Breast epithelium (tissue), 4 donors: Measurements from ENCODE around the gene TAF11L8. TPM values are rescaled to one million over a fixed set of nuclear protein-coding genes. Genes with fewer than 3 reads are reported as not detected.
"Not testable (repeated sequence)": the region's sequence is repeated elsewhere in the genome, so short reads cannot be mapped to it uniquely, and the experiment has no call there.

Experiments used
- DNase-seq, 2 donors: peaks; one replicate each; pipeline ENCODE4 v3.0.0-alpha.2; 2019; ENCODE audit warnings: low spot score in 2 of 2
- H3K27ac ChIP-seq, 2 donors: fragments of 200-600 bp; sonication (generic) in 1 of 2; one replicate each; pipeline ENCODE4 v1.5.1; 2016 to 2019; ENCODE audit warnings: mild to moderate bottlenecking in 1 of 2
- H3K27me3 ChIP-seq, 2 donors: fragments of 200-600 bp; sonication (generic) in 1 of 2; one replicate each; pipeline versions ENCODE4 v1.5.1 to v1.6.0; 2017 to 2019; ENCODE audit warnings: control low read depth in 1 of 2, mild to moderate bottlenecking in 1 of 2
- H3K36me3 ChIP-seq: fragments of 200-600 bp; one replicate; pipeline ENCODE4 v1.5.1; 2019
- H3K4me1 ChIP-seq, 2 donors: fragments of 200-600 bp; sonication (generic); one replicate each; pipeline ENCODE4 v1.5.1; 2016 to 2019; ENCODE audit warnings: control low read depth in 1 of 2
- H3K4me3 ChIP-seq, 3 donors: fragments of 200-600 bp; sonication (generic); 1 replicate in 2 of 3; 2 replicates in 1 of 3; pipeline ENCODE4 v1.5.1; 2016 to 2019; ENCODE audit warnings: mild to moderate bottlenecking in 3 of 3, moderate library complexity in 2 of 3
- H3K9me3 ChIP-seq, 2 donors: fragments of 200-600 bp; sonication (generic) in 1 of 2; one replicate each; pipeline ENCODE4 v1.5.1; 2016 to 2019; ENCODE audit warnings: control low read depth in 1 of 2
- POLR2A ChIP-seq: fragments of 450-650 bp; IDR thresholded peaks from one replicate; pipeline ENCODE4 v1.6.1; 2016; ENCODE audit warnings: antibody characterized with exemption, mild to moderate bottlenecking, moderate library complexity
- POLR2AphosphoS5 ChIP-seq, 3 donors: sonication (generic); formaldehyde crosslinking; IDR thresholded peaks; one replicate each; pipeline ENCODE4 v1.6.1; 2017; ENCODE audit warnings: antibody characterized with exemption in 3 of 3
- intact Hi-C: fragments of 100-400 bp; cut with DNase I; formaldehyde crosslinking; loops from one replicate; pipeline ENCODE4 v1.15.1; 2023; ENCODE audit warnings: low total_unique reads
- total RNA-seq, 3 donors: library from RNA; depleted of rRNA; stranded (reverse); fragments of >200 nt; gene quantifications; one replicate each; pipeline ENCODE4 v1.1.0, GENCODE V29; 2016
- TF ChIP-seq, protein P1 (sequence below), 3 donors: fragments of 450-650 bp; IDR thresholded peaks; one replicate each; pipeline ENCODE4 v1.5.1; 2016 to 2017; ENCODE audit warnings: antibody characterized with exemption in 3 of 3, mild to moderate bottlenecking in 3 of 3, moderate library complexity in 3 of 3

TAF11L8 gene
- total RNA-seq, 3 donors from 2014 or later = not detected

DNA sequence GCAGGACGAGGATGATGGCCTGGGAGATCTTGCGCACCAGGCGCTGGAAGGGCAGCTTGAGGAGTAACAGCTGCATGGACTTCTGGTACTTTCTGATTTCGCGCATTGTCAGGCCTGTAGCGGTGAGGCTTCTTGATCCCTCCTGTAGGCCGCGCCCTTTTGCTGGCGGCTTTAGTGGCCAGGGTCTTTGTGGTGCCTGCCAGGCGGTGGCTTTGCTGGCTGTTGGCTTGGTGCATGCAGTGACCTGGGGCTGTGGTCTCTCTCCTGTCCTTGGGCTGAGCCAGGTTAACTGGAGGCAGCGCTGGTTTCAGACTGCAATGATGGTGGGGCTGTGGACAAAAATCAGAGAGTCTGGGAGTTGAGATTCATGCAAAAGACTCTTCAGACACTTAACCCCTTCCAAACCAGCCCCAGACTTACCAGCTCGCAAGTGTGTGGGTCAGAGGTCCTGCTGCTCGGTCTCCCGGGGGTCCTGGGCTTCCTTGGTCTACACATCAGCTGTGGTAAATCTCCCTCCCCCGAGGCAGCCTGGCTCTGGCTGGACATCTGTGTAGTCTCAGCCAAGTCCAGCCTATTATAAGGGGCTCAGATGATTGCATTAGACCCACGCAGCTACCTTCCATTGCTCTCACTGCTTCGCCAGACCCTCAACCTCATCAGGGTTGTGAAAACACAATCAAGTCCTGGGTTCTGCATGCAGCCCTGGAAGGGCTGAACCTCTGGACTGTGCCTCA, 24.3 kb upstream of the TAF11L8 start:
- no peak for TF ChIP-seq POLR2A
- no peak for TF ChIP-seq POLR2AphosphoS5 (IDR thresholded peaks at IDR 0.05)
- TF ChIP-seq, protein P1, sequence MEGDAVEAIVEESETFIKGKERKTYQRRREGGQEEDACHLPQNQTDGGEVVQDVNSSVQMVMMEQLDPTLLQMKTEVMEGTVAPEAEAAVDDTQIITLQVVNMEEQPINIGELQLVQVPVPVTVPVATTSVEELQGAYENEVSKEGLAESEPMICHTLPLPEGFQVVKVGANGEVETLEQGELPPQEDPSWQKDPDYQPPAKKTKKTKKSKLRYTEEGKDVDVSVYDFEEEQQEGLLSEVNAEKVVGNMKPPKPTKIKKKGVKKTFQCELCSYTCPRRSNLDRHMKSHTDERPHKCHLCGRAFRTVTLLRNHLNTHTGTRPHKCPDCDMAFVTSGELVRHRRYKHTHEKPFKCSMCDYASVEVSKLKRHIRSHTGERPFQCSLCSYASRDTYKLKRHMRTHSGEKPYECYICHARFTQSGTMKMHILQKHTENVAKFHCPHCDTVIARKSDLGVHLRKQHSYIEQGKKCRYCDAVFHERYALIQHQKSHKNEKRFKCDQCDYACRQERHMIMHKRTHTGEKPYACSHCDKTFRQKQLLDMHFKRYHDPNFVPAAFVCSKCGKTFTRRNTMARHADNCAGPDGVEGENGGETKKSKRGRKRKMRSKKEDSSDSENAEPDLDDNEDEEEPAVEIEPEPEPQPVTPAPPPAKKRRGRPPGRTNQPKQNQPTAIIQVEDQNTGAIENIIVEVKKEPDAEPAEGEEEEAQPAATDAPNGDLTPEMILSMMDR (IDR thresholded peaks at IDR 0.05) = no peak
- H3K27me3 ChIP-seq = no peaks in the 10 kb centered on the region
- H3K27ac ChIP-seq = no peak overlapping the region
- H3K9me3 ChIP-seq = no peaks in the 10 kb centered on the region
- no peaks in the 10 kb centered on the region for H3K4me1 ChIP-seq
- intact Hi-C loops = no loop called here
- no peaks in the 10 kb centered on the region for H3K36me3 ChIP-seq
- DNase-seq = no peak
- H3K4me3 ChIP-seq = no peak overlapping the region

DNA sequence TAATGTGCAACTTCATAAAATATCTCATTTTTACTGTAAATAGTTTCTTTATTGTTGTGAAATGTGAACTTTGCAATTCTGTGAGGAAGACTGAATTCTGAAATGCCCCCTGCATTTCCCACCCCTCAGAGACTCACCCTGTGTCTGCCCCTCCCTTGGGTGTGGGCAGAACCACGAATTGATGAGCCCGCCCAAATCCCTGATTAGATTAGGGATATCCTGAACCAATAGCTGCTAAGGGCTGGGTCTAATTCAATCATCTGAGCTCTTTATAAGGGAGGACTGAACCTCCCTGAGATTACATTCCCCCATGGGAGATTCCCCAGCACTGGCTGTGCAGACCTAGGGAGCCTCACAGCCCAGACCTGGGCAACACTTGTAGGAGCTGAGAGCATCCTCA, 19.3 kb upstream of the TAF11L8 start, which contains the start of gene TAF11L12:
Gene TAF11L12 (plus strand): TSS at position 301 of the 400 bp plus-strand sequence.
- DNase-seq, intact Hi-C loops, H3K4me3 ChIP-seq, H3K9me3 ChIP-seq, H3K27me3 ChIP-seq, H3K27ac ChIP-seq, H3K4me1 ChIP-seq, H3K36me3 ChIP-seq: not testable (repeated sequence)

DNA sequence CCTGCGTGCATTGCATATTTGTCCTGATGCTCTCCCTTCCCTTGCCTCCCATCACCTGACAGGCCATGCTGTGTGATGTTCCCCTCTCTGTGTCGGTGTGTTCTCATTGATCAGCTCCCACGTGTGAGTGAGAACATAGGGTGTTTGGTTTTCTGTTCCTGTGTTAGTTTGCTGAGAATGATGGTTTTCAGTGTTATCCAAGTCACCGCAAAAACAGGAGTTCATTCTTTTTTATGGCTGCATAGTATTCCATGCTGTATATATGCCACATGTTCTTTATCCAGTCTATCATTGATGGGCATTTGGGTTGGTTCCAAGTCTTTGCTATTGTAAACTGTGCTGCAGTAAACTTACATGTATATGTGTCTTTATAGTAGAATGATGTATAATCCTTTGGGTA, 16.7 kb upstream of the TAF11L8 start:
- H3K27me3 ChIP-seq, intact Hi-C loops, H3K4me1 ChIP-seq, H3K9me3 ChIP-seq, H3K27ac ChIP-seq, H3K36me3 ChIP-seq, DNase-seq, H3K4me3 ChIP-seq: not testable (repeated sequence)

DNA sequence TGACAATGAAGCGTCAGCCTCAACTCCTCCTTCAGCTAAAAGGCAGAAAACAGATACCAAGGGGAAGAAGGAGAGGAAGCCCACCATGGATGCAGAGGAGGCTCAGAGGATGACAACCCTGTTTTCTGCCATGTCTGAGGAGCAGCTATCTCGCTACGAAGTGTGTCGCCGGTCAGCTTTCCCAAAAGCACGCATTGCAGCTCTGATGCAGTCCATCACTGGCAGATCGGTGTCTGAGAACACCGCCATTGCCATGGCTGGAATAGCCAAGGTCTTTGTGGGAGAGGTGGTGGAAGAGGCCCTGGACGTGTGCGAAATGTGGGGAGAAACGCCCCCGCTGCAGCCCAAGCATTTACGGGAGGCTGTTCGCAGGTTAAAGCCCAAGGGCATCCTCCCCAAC, 14.2 kb upstream of the TAF11L8 start:
- DNase-seq = no peak
- Histone ChIP-seq H3K4me1 (no peaks in the 10 kb centered on the region), H3K27me3 (no peaks in the 10 kb centered on the region), H3K4me3 (no peak overlapping the region), H3K36me3 (no peaks in the 10 kb centered on the region), H3K27ac (no peak overlapping the region), H3K9me3 (no peaks in the 10 kb centered on the region)
- TF ChIP-seq POLR2AphosphoS5 (IDR thresholded peaks at IDR 0.05) (no peak), POLR2A (no peak)
- TF ChIP-seq, protein P1 (IDR thresholded peaks at IDR 0.05) = no peak
- intact Hi-C loops = no loop called here

DNA sequence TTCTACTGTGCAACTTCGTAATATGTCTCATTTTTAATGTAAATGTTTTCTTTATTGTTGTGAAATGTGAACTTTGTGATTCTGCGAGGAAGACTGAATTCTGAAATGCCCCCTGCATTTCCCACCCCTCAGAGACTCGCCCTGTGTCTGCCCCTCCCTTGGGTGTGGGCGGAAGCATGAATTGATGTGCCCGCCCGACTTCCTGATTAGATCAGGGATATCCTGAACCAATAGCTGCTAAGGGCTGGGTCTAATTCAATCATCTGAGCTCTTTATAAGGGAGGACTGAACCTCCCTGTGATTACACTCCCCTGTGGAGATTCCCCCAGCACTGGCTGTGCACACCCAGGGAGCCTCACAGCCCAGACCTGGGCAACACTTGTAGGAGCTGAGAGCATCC, 13.1 kb upstream of the TAF11L8 start, which contains the start of gene TAF11L11:
Gene TAF11L11 (plus strand): TSS at position 304 of the 400 bp plus-strand sequence.
- H3K9me3 ChIP-seq, H3K4me3 ChIP-seq, DNase-seq, H3K4me1 ChIP-seq, H3K36me3 ChIP-seq, intact Hi-C loops, H3K27ac ChIP-seq, H3K27me3 ChIP-seq: not testable (repeated sequence)

DNA sequence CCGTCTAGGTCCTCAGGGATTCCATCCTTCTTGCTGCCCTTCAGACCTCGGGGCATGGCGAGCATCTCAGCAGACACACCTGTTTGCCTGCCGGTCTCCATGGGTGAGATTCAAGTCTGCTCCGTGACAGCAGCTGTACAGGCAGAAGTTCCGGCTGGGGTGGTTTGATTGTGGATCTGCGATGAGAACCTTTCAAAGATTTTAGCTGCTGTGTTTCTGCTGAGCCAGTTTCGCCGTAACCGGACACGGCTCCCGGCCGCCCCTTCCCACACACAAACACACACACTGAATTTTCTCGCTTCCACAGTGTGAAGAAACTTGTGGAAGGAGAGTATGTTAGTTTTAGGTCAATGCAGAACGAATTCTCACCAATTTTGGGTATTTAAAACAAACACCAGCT, 7.0 kb upstream of the TAF11L8 start, which contains the start of gene TAF11L10:
Gene TAF11L10 (minus strand): TSS at position 101 of the 400 bp plus-strand sequence.
- H3K4me3 ChIP-seq, H3K27me3 ChIP-seq, H3K36me3 ChIP-seq, H3K4me1 ChIP-seq, intact Hi-C loops, H3K9me3 ChIP-seq, H3K27ac ChIP-seq, DNase-seq: not testable (repeated sequence)

DNA sequence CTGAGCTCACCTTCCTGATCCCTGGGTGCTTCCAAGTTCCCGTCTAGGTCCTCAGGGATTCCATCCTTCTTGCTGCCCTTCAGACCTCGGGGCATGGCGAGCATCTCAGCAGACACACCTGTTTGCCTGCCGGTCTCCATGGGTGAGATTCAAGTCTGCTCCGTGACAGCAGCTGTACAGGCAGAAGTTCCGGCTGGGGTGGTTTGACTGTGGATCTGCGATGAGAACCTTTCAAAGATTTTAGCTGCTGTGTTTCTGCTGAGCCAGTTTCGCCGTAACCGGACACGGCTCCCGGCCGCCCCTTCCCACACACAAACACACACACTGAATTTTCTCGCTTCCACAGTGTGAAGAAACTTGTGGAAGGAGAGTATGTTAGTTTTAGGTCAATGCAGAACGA, 3.5 kb upstream of the TAF11L8 start, which contains the start of gene TAF11L9:
Gene TAF11L9 (minus strand): TSS at position 140 of the 400 bp plus-strand sequence.
- H3K4me3 ChIP-seq, H3K9me3 ChIP-seq, H3K36me3 ChIP-seq, H3K4me1 ChIP-seq, H3K27me3 ChIP-seq, H3K27ac ChIP-seq, intact Hi-C loops: not testable (repeated sequence)
- DNase-seq = peak in 1 of 2 donors; percentile 63

DNA sequence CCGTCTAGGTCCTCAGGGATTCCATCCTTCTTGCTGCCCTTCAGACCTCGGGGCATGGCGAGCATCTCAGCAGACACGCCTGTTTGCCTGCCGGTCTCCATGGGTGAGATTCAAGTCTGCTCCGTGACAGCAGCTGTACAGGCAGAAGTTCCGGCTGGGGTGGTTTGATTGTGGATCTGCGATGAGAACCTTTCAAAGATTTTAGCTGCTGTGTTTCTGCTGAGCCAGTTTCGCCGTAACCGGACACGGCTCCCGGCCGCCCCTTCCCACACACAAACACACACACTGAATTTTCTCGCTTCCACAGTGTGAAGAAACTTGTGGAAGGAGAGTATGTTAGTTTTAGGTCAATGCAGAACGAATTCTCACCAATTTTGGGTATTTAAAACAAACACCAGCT, 5.1 kb downstream of the TAF11L8 start, which contains the start of gene TAF11L7:
Gene TAF11L7 (minus strand): TSS at position 101 of the 400 bp plus-strand sequence.
- H3K27me3 ChIP-seq, H3K27ac ChIP-seq, H3K36me3 ChIP-seq, H3K4me1 ChIP-seq, H3K4me3 ChIP-seq, H3K9me3 ChIP-seq, DNase-seq, intact Hi-C loops: not testable (repeated sequence)

Other genes starting within 250 kb of the TAF11L8 start
- not detected for gene TAF11L2, start 92.7 kb downstream of the TAF11L8 start, total RNA-seq
- gene TAF11L3, start 72.6 kb downstream of the TAF11L8 start, total RNA-seq = not detected
- not detected for gene TAF11L4, start 69.2 kb downstream of the TAF11L8 start, total RNA-seq
- gene TAF11L5, start 65.7 kb downstream of the TAF11L8 start, total RNA-seq = not detected
- not detected for gene TAF11L6, start 62.3 kb downstream of the TAF11L8 start, total RNA-seq
- not detected for gene TAF11L7, start 5.2 kb downstream of the TAF11L8 start, total RNA-seq
- gene TAF11L9, start 3.4 kb upstream of the TAF11L8 start, total RNA-seq = not detected
- gene TAF11L10, start 6.9 kb upstream of the TAF11L8 start, total RNA-seq = not detected
- not detected for gene TAF11L11, start 13.2 kb upstream of the TAF11L8 start, total RNA-seq
- gene TAF11L12, start 19.4 kb upstream of the TAF11L8 start, total RNA-seq = not detected
- not detected for gene TAF11L13, start 41.1 kb upstream of the TAF11L8 start, total RNA-seq
- gene TAF11L14, start 43.5 kb upstream of the TAF11L8 start, total RNA-seq = not detected